Measurements from ENCODE around the gene YAF2.

DNA sequence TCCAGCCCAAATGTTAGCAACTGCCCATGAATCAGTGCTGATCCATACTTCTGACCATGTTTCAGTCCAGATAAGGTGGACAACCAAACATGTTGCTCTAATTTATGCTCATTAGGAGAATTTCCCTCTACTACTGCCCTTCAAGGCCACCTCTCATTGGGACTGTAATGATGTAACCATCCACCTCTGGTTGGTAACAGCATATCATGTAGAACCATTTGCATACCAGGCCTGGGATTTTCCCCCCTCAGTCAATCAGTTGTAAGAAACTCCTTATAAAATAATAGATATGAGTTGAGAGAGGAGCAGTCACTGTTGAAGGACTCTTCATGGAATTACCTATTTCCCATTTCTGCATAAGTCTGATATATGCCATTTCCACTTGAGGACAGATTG, 17.8 kb upstream of the YAF2 start:
- TF ChIP-seq, protein P1, sequence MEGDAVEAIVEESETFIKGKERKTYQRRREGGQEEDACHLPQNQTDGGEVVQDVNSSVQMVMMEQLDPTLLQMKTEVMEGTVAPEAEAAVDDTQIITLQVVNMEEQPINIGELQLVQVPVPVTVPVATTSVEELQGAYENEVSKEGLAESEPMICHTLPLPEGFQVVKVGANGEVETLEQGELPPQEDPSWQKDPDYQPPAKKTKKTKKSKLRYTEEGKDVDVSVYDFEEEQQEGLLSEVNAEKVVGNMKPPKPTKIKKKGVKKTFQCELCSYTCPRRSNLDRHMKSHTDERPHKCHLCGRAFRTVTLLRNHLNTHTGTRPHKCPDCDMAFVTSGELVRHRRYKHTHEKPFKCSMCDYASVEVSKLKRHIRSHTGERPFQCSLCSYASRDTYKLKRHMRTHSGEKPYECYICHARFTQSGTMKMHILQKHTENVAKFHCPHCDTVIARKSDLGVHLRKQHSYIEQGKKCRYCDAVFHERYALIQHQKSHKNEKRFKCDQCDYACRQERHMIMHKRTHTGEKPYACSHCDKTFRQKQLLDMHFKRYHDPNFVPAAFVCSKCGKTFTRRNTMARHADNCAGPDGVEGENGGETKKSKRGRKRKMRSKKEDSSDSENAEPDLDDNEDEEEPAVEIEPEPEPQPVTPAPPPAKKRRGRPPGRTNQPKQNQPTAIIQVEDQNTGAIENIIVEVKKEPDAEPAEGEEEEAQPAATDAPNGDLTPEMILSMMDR (IDR thresholded peaks at IDR 0.05): no peak
- no peak for TF ChIP-seq POLR2A (IDR thresholded peaks at IDR 0.05)
